HG03575 (cell line): Measurements from ENCODE around the gene ADAMTS8.

Source experiments
- ATAC-seq: cut with Tn5 transposase; IDR thresholded peaks from one replicate; pipeline ENCODE4 v1.9.1; 2021; ENCODE audit not compliant: unreplicated experiment, insufficient number of reproducible peaks, low FRiP score; ENCODE audit errors: extremely low read depth

Gene ADAMTS8

DNA sequence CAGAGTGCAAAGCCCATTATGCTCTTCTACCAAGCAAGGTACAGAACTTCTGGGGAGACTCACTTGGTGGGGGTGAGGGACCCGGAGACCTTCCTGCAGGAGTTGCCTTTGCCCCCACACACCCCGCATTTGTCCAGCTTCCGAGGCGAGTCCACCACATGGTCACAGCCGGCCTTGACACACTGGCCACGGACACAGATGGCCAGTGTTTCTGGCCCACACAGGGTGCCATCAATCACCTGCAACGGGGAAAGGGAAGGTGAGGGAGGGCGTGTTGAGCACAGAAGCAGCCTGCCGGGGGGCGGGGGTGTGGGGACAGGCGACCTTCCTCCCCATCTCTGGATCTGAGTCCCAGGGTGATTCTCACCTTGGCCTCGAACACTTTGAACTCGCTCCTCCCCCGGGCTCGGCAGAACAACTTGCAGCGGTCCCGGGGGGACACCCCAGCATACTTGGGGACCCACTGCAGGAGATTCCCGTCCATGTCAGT is 20.0 kb downstream of the ADAMTS8 start:
- ATAC-seq, result no peak

GRCh38 chr11:130407978-130408377 is 20.4 kb downstream of the ADAMTS8 start:
- no peak for ATAC-seq

- no peak for ATAC-seq
These were observed 23.0 kb downstream of the ADAMTS8 start for GRCh38 chr11:130405428-130405827.

- ATAC-seq, result no peak
These were observed 23.7 kb downstream of the ADAMTS8 start for GRCh38 chr11:130404727-130405126.

DNA sequence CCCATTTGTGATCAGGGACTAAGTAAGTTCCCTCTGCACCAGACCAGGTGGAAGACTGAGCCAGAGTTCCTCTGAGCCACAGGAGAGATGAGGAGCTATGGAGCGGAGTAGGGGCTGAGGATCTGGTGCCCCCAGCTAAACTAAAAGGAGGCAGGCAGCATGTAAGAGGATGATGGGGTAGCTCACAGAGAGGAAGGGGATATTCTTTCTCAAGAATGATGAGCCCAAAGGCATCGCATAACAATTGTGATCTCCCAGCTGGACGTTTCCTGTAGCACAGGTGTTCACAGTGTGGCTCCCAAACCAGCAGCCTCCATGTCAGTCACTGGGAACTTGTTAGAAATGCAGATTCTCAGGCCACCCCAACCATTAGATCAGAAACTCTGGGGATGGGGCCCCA is 24.4 kb downstream of the ADAMTS8 start:
- ATAC-seq, result no peak

- no peak for ATAC-seq
These were observed 25.1 kb downstream of the ADAMTS8 start for GRCh38 chr11:130403271-130403804.

GRCh38 chr11:130402570-130402969 is 25.8 kb downstream of the ADAMTS8 start:
- ATAC-seq, result no peak

DNA sequence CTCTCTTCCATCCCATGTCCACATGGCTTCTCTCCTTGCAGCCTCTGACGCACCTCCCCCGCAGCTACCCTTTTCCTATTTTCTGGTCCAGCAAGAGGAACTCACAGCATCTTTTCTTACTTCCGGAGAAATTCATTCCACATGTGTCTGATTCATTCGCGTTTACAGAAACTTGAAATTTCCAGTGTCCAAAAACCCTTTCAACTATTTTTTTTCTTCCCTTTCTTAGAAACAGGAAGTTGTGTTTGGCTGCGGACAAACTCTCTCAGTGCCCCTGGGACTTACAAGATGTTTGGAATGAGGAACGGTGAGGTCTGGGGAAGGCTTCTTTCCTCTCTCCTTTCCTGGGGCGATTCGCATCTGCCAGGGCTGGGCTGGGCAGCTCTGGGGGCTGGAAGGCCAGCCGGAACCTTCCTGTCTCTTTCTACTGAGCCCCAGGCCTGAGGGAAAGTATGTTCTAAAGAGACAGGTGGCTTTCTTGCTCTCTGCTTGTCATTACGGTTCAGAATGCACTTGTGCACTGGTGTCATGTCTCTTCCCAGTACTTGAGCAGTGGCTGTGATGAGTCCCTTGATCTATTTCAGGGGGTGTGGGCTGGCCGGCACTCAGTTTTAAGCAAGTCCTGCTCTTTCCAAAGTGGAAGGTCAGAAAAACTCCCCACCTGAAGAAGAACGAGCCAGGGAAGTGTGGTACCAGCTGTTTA is 27.5 kb downstream of the ADAMTS8 start:
- ATAC-seq, result no peak

GRCh38 chr11:130399196-130399595 is 29.2 kb downstream of the ADAMTS8 start:
- no peak for ATAC-seq

- ATAC-seq, result no peak
These were observed 30.6 kb downstream of the ADAMTS8 start for GRCh38 chr11:130397780-130398179.

- no peak for ATAC-seq
These were observed 31.4 kb downstream of the ADAMTS8 start for GRCh38 chr11:130396965-130397364.

- no peak for ATAC-seq
These were observed 33.8 kb downstream of the ADAMTS8 start for GRCh38 chr11:130394615-130395014.

DNA sequence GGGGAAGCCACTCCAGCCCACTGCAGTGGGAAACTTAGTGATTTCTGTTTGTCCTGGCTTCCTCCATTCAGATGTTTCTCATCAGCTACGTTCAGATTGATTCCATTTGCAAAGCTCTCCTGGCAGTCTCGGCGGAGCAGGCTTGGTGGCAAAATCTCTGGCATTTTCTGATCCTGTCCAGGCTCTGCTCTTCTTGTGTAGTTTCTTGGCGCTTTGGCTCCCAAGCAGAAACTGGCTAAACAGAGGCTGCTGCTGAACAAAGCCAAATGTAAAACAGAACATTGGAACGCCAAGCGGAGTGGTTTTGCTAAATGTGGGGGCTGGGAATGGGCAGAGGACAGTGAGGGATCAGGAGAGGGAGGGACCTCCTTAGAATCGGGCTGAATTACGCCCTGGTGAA is 36.7 kb downstream of the ADAMTS8 start:
- ATAC-seq, result no peak

GRCh38 chr11:130390071-130390758 is 38.2 kb downstream of the ADAMTS8 start:
- no peak for ATAC-seq

DNA sequence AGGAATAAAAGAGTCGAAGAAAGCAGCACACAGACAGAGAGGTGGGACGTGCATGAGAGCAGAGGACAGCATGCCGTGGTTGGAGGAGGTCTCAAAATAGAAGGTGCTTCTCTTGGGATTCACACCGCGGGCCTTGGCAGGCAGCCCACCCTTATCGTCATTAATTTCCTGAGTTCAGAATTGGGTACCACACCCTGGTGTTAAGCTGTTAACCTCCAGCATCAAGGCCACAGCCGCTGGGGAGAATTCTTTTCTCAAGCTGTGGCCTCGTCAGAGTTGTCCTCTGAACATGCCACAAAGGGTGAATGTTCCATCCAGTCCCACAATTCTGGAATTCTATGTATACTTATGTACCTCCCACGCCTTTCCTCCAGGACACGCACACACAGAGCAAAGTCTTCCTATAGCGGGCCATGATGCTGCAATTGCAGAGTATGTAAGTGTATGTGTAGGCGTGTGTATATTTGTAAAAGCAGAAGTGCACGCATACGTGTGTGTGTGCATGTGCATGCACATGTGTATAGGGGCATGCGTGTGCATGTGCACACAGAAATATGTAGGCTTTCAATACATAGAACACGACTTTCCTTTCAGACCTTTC is 39.0 kb downstream of the ADAMTS8 start:
- ATAC-seq, result no peak

GRCh38 chr11:130388607-130389205 is 39.7 kb downstream of the ADAMTS8 start:
- no peak for ATAC-seq

- no peak for ATAC-seq
These were observed 42.4 kb downstream of the ADAMTS8 start for GRCh38 chr11:130386056-130386455.

DNA sequence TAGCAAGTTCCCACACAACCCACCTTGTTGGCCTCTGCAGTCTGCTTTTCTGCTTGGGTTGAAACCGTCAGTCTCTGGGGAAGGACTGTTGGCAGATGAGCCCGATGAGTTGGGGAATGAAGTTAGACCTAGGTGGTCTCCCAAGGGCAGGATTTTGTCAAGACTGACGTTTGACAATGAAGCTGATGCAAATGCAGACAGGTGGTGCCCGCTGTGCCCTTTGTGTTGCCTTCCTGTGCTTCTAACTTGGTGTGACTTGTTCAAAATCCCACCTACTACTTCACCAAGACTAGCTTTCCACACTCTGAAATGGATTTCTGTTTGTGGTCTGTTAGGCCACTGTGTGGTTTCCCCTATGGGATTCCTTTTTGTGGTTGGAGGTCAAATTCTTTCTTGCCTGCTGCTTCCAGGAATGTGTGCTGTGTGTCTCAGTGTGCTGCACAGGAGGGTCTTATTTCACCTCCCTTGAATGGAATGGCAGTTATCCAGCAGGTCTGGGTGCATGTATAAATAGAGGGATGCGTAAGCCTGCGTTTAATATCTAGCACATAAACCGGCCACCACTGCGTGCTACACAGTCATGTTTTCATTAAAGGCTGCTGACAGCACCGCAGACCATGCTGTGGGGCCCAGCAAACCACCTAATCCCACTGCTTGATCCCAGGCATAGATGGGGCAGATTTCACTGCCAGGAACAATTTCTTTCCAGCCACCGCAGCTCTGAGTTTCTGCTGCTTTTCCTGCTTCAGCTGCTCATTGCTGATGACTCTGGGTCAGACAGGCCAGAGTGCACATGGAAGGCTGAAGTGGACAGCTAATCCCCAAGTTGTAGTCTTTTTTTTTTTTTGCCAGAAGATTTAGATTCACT is 44.8 kb downstream of the ADAMTS8 start:
- ATAC-seq, result no peak

DNA sequence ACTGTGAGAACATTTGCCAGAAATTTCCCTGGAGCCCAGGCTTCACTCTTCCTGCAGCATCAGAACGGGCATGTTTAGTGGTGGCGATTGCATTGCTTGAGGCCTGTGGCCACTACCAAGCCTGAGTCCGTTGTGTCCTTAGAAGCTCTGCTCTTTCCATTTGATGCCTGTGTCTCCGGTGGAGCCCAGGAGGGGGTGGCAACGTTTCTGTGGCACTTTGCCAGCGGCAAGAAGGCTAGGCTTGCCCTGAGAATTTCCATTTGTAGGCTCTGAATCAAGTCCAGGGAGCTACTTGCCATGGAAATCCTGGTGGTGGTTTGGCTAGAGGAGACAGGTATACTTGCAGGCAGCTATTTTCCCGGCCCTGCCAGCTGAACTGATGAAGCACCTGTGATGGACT is 47.1 kb downstream of the ADAMTS8 start:
- no peak for ATAC-seq
